H1 (cell line): ENCODE measurements around the gene NHLH2. TPM values are rescaled to one million over a fixed set of nuclear protein-coding genes. Genes with fewer than 3 reads are reported as not detected.

Source experiments
- CBX5 ChIP-seq: fragments of 300-800, 300-1000 bp; sonication (generic); IDR thresholded peaks from 2 replicates; pipeline ENCODE4 v1.7.1; 2016; ENCODE audit warnings: antibody characterized with exemption, low read length, low read depth
- CHD7 ChIP-seq: fragments of 300-600 bp; sonication (generic); IDR thresholded peaks from 2 replicates; pipeline ENCODE4 v1.7.1; 2012; ENCODE audit warnings: low read length, moderate library complexity, mild to moderate bottlenecking, inconsistent platforms; ENCODE audit not compliant: insufficient replicate concordance
- EGR1 ChIP-seq: IDR thresholded peaks from 2 replicates; pipeline ENCODE4 v1.6.1; 2011; ENCODE audit warnings: low read depth, low read length, borderline replicate concordance
- POLR2A ChIP-seq, 2 experiments: IDR thresholded peaks; 1 replicate in 1 of 2; 2 replicates in 1 of 2; pipeline ENCODE4 v1.6.1; 2011; ENCODE audit warnings: low read depth in 2 of 2, low read length in 2 of 2, mild to moderate bottlenecking in 2 of 2; ENCODE audit errors: control extremely low read depth in 1 of 2
- SP1 ChIP-seq: IDR thresholded peaks from 2 replicates; pipeline ENCODE4 v1.6.1; 2011; ENCODE audit warnings: low read depth, low read length
- polyA plus RNA-seq, 7 experiments: library from polyadenylated mRNA; depleted of rRNA in 3 of 7; stranded (reverse) in 5 of 7; unstranded in 2 of 7; fragments of >200 nt in 5 of 7; fragments of 200-250 nt in 2 of 7; gene quantifications; 1 replicate in 5 of 7; 2 replicates in 1 of 7; 4 replicates in 1 of 7; pipeline versions ENCODE4 v1.2.1 to v1.2.3, GENCODE V29; 2011 to 2013; ENCODE audit warnings: missing spikeins in 2 of 7, mixed read lengths in 2 of 7
- total RNA-seq: library from RNA; stranded (reverse); fragmentation: NEBNext Ultra II Directional; extraction: Animal tissue kit (Norgen Biotek cat#: 25700); gene quantifications from 2 replicates; pipeline ENCODE4 v1.2.1, GENCODE V29; 2021

NHLH2 gene
- total and polyA plus RNA-seq, 2 of the 8 experiments (the other 6 are each of a cell fraction or from before 2014, with no cell fraction given) = 0.92 to 1.1 TPM

GRCh38 chr1:115790846-115791245, 50.1 kb downstream of the NHLH2 start (continued):
- TF ChIP-seq SP1 (no peak), POLR2A (IDR thresholded peaks at IDR 0.05; ENCODE audit: control extremely low read depth in 1 of 2, low read depth in 2 of 2, low read length in 2 of 2) (no peak), EGR1 (no peak), CBX5 (no peak), CHD7 (no peak)
